Hypothalamus (tissue), 51 donors: ENCODE results near the gene GLE1.

Source experiments
- DNase-seq, 51 donors: peaks; one replicate each; lab custom pipeline; 2025; lab: John Stamatoyannopoulos, UW

The GLE1 gene

DNA sequence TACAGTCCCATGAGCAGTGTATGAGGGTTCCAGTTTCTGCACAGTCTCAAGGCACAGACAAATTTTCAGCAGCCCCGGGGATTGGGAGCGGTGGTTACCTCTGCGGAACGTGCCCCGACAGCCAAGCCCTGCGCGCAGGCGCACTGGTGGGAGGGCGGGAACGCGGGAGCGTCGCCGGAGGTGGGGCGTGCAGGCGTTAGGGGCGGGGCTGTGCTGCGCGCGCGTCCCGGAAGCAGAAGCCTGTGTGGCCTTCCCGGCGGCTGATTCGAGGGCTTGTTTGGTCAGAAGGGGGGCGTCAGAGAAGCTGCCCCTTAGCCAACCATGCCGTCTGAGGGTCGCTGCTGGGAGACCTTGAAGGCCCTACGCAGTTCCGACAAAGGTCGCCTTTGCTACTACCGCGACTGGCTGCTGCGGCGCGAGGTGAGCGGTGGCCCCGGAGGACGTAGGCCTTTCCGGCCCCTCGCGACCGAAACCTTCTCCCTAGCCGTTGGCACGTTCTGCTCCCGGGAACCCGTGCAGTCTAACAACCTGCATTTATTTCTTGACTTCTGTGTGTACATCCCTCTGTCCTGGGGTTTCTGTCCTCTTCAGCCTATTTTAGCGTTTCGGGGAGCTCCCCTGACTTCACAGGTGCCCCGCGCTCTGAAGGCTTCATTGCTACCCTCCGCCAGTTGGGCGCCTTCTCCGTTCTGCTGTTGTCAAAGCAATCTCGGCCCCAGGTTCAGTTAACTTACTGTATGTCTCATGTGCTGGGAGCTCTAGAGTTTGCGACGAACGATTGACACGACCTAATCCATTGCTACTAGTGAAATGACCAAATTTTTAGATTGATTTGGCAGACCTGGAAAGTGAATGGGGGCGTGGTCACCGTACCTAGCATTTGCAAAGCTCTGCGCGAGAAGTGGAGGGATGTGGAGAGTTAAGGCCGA is at the start of gene GLE1:
GLE1 (plus strand) TSS at position 235 of the 929 bp plus-strand sequence; CDS start at position 322, 87 bp downstream.
- DNase-seq: peak; percentile 49 to 97 (median 91)

- DNase-seq: no peak
These were observed 49.5 kb upstream of the GLE1 start for GRCh38 chr9:128454991-128455390.

- peak; percentile 74 to 99 (median 97) for DNase-seq
These were observed 48.5 kb upstream of the GLE1 start, which contains the start of gene ODF2 for GRCh38 chr9:128455849-128456612. Gene ODF2, plus strand, starts transcription at chr9:128456006. Its CDS starts 86 bp downstream, at chr9:128456092.

DNA sequence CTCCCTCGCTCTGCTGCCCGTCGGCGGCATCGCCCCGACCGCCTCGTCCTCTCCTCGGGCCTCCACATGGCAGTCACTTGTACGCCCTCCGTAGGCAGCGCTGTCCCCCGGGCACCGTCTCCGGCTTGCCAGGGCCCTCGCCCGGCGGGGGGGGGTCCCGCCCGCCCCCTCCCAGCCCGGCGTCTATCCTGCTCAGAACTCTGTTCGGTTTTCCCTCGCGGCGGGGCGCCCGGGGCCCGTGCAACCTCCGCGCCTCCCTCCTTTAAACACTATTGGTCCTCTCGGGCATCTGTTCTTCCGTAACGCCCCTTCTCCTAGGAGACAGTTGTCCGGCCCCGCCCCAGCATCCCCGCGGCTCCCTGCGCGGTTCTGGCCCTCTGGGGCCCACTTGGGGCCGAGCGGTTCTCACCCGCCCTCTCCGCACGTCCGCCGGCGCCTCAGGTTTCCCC is 47.9 kb upstream of the GLE1 start:
- DNase-seq: peak in 46 of 51 donors; percentile 5 to 74 (median 45)

GRCh38 chr9:128457207-128457606 is 47.3 kb upstream of the GLE1 start:
- DNase-seq: peak in 1 of 51 donors; percentile 16

- no peak for DNase-seq
These were observed 45.5 kb upstream of the GLE1 start for GRCh38 chr9:128459011-128459410.

DNA sequence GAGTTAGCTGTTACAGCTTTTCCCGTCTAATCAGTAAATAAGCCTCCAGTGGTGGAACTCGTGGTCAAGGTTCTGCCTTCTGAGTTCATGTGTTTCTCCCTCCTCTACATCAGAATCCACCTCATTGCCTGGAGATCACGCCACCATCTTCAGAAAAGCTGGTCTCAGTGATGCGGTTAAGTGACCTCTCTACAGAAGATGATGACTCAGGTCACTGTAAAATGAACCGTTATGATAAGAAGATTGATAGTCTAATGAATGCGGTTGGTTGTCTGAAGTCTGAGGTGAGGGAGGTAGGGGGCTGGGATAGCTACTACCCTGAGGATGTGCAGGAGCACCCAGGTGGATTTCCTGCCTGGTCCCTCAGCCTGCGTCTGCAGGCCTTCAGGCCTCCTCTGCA is 35.4 kb upstream of the GLE1 start:
- DNase-seq: no peak

DNA sequence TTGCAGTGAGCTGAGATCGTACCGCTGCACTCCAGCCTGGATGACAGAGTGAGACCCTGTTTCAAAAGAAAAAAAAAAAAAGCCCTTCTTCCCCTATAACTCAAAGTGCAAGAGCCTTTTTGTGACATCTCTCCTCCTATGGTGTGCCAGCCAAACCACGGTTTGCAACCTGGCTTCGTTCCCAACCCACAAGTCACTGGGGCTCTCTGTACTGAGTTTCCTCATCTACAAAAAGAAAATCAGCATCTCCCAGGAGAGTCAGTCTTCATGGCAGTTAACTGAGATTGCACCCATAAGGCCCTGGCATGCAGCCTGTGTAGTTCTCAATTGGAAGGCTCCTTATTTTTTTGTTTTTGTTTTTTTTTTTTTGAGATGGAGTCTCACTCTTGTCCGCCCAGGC is 34.0 kb upstream of the GLE1 start:
- peak in 5 of 51 donors; percentile 3 to 5 (median 4) for DNase-seq

- no peak for DNase-seq
These were observed 31.4 kb upstream of the GLE1 start for GRCh38 chr9:128473104-128473503.

GRCh38 chr9:128475867-128476266 is 28.7 kb upstream of the GLE1 start:
- no peak for DNase-seq

GRCh38 chr9:128479262-128479661 is 25.3 kb upstream of the GLE1 start:
- no peak for DNase-seq

DNA sequence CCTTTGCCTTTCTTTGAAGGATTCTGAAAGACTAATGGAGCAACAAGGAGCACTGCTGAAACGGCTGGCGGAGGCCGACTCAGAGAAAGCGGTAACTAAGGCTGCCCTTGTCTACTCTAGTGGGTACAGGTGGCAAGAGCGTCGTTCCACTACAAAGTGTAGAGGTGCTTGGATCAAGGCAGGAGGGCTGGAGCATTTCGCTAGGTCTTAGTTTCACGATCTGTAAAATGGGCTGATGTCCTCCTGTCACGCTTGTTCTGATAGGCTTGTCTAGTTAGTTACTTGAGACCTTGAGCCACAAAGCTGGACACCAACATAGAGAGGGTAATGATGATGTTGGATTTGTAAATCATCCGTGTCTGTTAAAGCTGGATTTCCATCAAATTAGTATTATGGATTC is 23.0 kb upstream of the GLE1 start:
- no peak for DNase-seq

GRCh38 chr9:128482186-128482585 is 22.3 kb upstream of the GLE1 start:
- DNase-seq: no peak

DNA sequence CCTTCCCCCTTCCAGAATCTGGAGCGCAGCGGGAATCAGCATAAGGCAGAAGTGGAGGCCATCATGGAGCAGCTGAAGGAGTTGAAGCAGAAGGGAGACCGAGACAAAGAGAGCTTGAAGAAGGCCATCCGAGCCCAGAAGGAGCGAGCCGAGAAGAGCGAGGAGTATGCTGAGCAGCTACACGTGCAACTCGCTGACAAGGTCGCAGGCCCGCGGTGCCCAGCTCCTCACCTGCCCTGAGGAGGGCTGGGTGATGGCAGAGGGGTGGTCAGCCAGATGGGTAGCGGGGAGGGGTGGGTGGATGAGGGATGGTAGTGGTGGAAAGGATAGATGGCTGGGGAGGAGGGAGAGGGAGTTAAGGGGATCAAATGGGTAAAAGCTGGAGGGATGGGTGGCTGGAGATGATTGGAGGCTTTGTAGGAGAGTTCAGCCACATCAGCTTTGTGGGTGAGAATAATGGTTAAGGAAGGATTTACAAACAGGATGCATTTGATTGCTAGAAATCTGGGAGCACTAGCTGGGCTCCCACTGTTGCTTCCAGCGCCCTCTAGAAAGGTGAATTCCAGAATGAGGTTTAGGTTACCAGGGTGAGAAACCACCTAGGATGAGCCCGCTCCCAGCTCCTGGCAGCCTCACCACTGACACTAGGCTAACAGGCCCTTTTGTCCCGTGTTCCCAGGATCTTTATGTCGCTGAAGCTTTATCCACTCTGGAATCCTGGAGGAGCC is 19.7 kb upstream of the GLE1 start:
- no peak for DNase-seq

DNA sequence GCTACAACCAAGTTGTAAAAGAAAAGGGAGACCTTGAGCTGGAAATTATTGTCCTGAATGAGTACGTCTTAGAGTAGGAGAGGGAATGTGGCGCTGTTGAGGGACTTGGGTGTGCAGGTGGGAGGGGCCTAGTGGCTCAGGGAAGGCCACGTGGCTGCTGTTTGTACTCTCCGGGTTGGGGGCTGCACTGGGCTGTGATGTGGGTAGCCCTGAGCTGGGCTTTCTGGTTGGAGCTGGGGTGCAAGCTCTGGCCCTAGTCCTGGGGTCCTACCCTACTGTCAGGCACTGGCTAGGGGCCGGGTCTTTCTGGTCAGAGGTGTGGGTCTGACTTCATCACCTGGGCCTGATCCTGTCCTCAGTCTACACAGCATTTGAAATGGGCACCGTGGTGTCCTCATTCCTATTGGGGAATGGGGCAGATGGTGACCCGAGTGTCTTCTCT is 19.1 kb upstream of the GLE1 start:
- no peak for DNase-seq

GRCh38 chr9:128486201-128486600 is 18.3 kb upstream of the GLE1 start:
- no peak for DNase-seq

DNA sequence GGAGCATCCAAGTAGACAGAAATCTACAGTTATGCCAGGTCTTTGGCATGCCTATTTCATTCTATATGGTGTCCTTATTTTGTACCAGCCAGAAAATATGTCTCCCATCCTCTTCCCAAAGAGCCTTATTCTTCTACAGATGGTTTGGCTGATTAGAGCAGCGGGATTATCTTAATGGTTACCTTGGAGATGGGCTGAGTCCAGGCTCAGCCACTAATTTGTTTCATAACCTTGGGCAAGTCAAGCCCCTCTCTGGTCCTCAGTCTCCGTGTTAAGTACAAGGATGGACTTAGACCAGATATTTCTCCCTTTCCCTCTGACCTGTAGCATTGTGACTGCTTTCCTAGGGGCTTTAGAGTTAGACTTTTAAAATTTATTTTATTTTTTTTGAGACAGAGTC is 11.1 kb upstream of the GLE1 start:
- no peak for DNase-seq

DNA sequence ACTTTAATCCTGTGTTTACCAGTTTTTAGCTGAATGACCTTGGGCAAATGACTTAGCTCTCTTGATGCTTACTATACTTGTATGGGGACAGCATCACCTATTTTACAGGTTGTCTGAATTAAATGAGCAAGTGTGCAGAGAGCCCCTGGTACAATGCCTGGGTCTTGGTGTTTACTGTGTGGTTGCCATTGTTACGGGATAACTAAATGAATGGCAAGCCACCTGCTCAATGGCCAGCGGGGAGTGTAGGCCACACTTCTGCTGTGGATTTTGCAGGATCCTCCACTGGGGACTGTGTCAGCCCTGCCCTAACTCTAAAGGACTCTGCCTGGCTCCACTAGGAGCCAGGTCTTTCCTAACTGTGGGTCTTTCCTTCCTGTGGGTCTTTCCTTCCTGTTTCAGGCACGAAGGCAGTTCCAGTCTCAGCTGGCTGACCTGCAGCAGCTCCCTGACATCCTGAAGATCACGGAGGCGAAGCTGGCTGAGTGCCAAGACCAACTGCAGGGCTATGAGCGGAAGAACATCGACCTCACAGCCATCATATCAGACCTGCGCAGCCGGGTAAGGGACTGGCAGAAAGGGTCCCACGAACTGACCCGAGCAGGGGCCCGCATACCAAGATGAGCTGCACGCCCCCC is 10.3 kb upstream of the GLE1 start:
- DNase-seq: peak in 8 of 51 donors; percentile 4 to 23 (median 12)

GRCh38 chr9:128494746-128495129 is 9.8 kb upstream of the GLE1 start:
- DNase-seq: no peak

GRCh38 chr9:128495296-128495695 is 9.2 kb upstream of the GLE1 start:
- DNase-seq: no peak
